Activated CD8-positive, alpha-beta memory T cell treated with anti-CD3 and anti-CD28 coated beads, Interleukin-2, amount 50 U/mL, for 4 hours (primary cell): Measurements from ENCODE around the gene EP400.

Experiments
- DNase-seq: peaks from one replicate; pipeline ENCODE4 v3.0.0-alpha.2; 2020

The EP400 gene

GRCh38 chr12:131949431-131950181 lies at the start of gene EP400:
EP400 (plus strand) TSS chr12:131949942; CDS start chr12:131960620, 10,678 bp downstream.
- peak; percentile 98 for DNase-seq

DNA sequence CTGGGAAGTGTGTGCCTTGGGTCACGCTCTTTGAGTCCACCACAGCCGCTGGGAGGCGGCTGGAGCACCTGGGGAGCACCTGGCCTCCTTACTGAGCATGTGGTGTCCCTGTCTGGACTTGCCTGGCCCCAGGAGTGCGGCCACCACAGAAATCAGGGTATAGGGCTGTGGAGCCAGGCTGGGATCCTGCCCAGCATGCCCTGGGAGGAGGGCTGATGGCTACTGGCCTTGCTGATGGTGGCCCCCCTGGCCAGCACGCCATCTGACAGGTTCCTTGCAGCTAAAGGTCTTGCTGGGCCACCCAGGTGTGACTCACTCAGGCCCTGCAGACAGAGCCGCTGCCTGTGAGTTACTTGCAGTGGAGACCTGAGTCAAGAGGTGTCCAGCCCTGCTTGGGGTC lies 49.3 kb upstream of the EP400 start:
- DNase-seq = no peak

GRCh38 chr12:131901431-131902331 lies 48.1 kb upstream of the EP400 start:
- DNase-seq = no peak

- no peak for DNase-seq
Measured at GRCh38 chr12:131902332-131903241, 47.2 kb upstream of the EP400 start.

DNA sequence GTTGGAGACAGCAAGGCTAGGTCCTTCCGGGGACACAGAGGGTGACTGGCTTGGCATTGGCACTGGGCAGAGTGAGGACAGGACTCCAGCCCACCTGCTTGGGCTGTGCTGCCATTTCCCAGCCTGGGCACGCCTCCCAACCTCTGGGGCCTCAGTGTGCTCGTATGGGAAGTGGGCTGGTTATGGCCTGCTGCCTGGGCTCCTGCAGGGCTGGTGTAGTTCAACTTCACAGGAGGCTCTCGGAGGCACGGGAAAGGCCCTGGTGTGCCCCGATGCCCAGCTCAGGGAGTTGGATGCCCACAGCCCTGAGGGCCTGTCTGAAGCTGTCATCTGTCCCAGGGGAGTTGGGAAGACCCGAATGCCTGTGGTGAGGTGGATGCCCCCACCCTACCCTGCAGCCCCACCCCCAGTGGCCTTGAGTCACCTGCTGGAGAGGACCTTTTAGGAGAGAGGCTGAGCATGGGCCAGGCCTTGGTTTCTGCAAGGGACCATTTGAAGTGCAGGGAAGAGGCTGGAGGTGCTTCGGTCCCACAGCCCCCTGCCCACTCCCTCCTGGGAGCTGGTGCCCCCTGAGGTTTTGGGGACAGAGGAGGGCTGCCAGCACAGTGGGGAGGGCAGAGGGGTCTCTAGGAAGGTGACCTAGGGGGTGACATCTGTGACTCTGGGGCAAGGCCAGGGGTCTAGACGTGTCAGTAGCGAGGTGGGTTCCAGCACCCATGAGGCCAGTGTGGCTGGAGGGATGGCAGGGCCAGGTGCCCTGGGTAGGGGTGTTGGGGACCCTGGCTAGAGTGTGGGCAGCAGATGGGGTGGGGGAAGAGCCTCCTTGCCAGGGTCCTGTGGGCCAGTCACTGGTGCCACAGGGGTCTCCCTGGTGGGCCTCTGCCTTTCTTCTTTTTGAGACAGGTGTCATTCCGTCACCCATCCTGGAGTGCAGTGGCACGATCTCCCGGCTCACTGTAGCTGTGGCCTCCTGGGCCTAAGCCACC lies 46.2 kb upstream of the EP400 start:
- no peak for DNase-seq

GRCh38 chr12:131904346-131904745 lies 45.4 kb upstream of the EP400 start:
- no peak for DNase-seq

GRCh38 chr12:131905081-131905629 lies 44.6 kb upstream of the EP400 start:
- no peak for DNase-seq

GRCh38 chr12:131905630-131906091 lies 44.1 kb upstream of the EP400 start:
- no peak for DNase-seq

- no peak for DNase-seq
Measured at GRCh38 chr12:131907379-131908091, 42.2 kb upstream of the EP400 start.

- no peak for DNase-seq
Measured at GRCh38 chr12:131908092-131909080, 41.4 kb upstream of the EP400 start.

DNA sequence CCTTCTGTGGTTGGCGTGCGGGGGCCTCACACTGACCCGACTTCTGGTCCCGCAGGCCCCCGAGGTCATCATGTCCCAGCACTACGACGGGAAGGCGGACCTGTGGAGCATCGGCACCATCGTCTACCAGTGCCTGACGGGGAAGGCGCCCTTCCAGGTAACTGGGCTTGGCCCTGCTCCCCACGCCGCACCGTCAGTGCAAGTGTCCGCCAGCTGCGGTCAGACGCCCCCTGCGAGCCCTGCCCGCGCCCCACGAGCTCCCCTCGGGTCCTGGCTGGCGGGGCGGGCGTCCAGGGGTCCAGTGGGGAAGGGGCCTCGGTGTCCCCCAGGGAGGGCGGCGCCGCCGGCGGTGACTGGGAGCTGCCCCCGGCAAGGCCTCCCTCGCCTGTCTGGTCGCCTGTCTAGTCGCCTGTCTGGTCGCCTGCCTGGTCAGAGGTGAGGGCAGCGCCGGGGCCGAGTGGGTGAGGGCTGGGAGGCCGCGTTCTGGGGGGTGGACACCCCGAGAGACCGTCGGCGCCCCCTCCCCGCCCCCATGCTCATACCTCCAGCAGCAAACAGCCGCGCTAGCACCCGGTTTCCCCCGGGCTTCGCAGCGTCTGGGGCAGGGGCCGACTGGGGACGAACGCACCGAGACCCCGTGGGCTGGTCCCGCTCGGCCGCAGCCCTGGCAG lies 40.5 kb upstream of the EP400 start:
- no peak for DNase-seq

GRCh38 chr12:131909752-131910219 lies 40.0 kb upstream of the EP400 start:
- no peak for DNase-seq

- DNase-seq = no peak
Measured at GRCh38 chr12:131910302-131911027, 39.3 kb upstream of the EP400 start.

DNA sequence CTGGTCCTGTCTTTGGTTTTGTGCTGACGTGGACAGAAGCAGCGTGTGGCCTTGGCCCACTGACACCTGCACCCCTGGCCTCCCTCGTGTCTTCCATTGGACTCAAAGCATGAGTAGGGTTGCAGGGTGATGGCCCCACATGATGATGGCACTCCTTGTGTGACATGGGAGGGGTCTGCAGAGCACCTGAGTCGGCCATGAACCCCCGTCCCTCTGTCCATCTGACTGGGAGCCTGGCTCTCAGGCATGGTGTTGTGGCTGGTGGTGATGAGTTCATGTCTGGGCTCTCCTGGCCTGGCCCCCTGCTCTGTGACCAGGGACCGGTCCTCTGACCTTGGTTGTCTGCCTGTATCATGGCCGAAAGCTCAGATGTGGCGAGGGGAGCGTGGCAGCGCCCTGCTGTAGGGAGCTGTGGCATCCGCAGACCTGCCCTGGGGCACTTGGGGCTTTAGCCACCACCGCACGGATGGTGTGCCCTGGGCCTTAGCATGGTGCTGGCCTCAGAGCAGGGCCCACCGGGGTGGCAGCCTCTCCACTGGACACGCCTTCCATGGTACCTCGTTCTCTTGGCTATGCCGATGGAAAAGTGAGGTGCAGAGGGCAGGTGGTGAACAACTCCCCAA lies 38.6 kb upstream of the EP400 start:
- no peak for DNase-seq

DNA sequence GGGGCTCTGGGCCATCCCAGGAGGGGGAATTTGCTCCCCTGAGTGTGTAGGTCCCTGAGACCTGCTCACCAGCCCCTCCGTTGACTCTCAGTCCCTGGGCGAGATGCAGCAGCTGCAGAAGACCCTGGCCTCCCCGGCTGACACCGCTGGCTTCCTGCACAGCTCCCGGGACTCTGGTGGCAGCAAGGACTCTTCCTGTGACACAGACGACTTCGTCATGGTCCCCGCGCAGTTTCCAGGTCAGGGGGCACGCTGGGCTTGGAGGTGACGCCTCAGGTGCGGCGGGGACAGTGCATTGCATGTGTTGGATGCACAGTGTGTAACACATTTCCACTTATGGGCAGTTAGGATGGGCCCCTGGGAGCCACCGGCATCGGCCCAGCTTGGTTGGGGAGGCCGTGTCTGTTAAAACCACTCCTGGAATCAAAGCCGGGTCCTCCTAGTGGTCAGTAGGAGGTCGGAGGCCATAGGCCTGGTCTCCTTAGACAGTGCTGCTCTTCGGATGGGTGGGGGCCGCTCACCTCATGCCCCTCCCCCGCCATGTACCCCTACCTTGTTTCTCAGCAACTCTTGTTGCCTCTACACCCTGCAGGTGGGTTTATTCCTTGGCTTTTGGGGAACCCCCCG lies 37.8 kb upstream of the EP400 start:
- DNase-seq = no peak

- DNase-seq = no peak
Measured at GRCh38 chr12:131912518-131913274, 37.0 kb upstream of the EP400 start.
